GM18517 (cell line): ENCODE data around the gene TIMP2.
"Not testable (repeated sequence)": the region's sequence is repeated elsewhere in the genome, so short reads cannot be mapped to it uniquely, and the experiment has no call there.

Experiments
- ATAC-seq: cut with Tn5 transposase; IDR thresholded peaks from one replicate; pipeline ENCODE4 v1.9.1; 2021; ENCODE audit warnings: mild to moderate bottlenecking, moderate library complexity; ENCODE audit not compliant: unreplicated experiment

TIMP2 gene

GRCh38 chr17:78891406-78892061 is 33.7 kb downstream of the TIMP2 start:
- ATAC-seq, result no peak

DNA sequence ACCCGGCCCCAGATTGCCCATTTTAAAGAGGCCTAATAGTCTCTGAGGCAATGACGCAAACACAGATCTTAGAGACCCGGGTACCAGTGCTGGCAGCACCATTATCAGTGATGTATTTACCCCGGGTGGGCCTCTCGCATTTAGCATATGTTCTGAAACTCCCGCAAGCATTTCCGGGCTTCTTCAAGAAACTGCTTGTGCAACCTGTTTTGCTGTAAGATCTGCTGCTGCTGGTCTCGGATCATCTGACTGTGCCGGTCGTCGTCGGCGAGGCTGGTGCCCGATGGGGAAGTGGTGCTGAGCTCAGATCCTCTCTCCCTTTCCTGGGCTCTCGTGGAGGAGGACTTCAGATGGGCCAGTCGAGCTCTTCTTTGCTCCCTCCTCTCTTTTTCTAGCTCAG is 34.7 kb downstream of the TIMP2 start:
- ATAC-seq, result no peak

DNA sequence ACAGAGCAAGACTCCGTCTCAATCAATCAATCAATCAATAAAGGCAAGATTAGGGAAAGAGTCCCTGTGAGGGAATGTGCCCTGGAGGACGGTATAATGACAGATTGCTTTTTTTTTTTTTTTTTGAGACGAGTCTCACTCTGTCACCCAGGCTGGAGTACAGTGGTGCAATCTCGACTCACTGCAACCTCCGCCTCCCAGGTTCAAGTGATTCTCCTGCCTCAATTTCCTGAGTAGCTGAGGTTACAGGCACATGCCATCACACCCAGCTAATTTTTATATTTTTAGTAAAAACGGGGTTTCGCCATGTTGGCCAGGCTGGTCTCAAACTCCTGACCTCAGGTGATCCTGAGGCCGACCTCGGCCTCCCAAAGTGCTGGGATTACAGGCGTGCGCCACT is 35.1 kb downstream of the TIMP2 start:
- not testable (repeated sequence) for ATAC-seq

- ATAC-seq, result no peak
Measured at GRCh38 chr17:78889531-78889930, 35.7 kb downstream of the TIMP2 start.

DNA sequence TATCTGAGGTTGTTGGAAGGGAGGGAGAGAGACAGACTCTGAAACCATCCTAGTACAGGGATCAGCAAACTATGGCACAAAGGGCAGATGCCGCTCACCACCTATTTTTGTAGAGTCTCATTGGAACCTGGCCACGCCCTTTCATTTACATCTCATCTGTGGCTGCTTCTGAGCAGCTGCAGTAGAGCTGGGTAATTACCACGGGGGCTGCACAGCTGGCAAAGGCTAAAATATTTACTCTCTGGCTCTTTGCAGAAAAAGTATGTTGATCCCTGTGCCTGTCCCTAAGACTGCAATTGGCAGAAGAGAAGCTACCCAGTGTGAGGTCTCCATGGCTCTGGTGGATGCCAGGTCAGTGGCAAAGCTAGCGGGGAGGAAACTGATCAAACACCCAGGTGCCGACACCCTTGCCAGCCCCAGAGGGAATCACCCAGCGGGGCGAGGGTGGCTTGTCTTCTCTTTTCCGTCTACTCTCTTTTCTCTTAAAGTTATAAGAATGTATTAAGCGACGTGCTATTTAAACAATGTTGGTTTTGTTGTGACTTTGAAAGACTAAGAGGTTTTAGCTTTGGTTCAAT is 36.2 kb downstream of the TIMP2 start:
- ATAC-seq, result no peak

DNA sequence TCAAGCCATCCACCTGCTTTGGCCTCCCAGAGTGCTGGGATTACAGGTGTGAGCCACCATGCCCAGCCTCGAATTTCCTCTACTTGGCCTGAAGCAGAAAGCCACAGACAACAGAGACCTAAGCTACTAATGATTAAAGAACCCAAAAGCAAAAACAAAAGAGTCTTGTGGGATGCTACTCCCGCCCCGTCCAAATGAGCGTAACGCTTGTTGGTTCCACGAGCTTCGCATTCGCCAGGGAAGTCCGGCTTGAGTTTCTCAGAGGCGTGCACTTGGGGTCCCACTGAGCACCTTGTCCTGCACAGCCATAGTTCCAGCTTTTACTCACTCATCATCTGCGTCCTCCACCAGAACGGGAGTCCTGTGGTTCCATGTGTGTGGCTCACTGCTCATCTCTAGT is 38.2 kb downstream of the TIMP2 start:
- no peak for ATAC-seq

GRCh38 chr17:78885956-78886355 is 39.2 kb downstream of the TIMP2 start:
- ATAC-seq, result no peak

- ATAC-seq, result no peak
Measured at GRCh38 chr17:78884876-78885667, 40.1 kb downstream of the TIMP2 start.

- no peak for ATAC-seq
Measured at GRCh38 chr17:78884148-78884825, 40.9 kb downstream of the TIMP2 start.

DNA sequence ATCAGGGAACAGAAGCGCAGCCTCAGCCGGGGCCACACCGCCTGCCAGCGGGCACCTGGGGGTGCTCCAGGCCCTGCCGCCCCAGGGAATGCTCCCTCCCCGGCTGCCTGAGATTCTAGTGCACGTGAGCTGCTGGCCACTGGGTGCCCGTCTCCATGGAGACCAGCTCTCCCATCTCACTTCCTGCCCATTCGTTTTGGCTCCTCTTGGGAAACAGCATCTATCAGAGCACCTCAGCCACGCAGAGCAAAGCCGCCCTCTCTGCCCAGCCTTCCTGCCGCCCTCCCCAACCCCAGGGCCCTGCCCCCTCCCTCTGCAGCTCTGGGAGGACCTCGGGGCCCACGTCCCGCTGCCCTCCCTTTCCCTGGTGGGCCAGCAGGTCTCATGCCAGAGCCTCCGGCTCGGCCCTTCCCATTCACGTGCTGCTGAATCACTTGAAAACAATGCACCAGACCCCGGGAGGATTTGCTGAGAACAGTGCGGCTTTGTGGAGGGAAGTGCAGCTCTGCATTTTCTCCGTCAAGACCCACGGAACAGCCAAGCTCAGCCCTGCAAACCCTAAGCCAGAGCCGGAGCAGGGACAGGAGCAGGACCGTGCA is 41.6 kb downstream of the TIMP2 start:
- no peak for ATAC-seq

DNA sequence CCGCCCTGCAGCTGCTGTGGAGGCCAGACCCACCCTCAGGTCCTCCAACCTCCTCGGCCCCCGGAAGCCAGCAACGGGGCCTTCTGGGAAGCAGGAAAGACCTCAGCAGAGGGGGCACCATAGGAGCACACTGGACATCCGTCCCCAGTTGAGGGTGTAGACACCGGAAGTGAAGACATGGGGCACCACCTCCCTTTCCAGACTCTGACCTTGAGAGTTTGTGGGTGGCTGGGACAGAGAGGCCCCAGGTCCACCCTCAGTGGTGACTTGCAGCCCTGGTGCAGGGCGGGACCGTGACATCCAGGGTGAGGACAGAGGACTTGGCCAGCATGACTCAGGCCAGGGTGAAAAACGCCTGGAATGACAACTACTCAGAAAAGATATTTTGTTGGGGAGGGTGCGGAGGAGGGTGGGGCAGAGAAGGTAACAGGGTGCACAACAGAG is 42.1 kb downstream of the TIMP2 start:
- no peak for ATAC-seq

DNA sequence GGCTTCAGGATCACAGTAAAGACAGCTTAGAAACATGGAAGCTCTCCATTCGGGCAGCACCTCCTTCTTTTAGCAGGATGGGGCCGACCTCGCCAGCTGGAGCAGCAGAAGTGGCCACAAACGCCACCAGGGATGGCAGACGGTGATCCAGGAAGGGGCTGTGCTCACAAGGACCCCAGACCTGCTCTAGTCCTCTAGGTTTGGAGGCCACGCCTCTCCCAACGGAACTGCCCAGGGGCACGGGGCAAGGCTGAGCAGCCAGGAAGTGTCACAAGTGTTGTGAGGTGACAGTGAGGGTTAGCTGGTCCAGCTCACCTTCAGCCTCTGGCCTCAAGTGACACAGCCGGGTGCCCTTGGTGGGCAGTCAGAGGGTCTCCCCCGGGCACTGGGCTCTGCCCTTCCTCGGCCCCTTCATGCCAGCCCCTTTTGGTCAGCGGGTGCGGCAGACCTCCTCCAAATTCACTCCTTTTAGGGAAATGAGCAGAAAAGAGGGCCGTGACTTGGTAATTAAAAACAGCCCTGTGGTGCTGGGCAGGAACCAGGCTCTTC is 42.6 kb downstream of the TIMP2 start:
- ATAC-seq, result no peak

DNA sequence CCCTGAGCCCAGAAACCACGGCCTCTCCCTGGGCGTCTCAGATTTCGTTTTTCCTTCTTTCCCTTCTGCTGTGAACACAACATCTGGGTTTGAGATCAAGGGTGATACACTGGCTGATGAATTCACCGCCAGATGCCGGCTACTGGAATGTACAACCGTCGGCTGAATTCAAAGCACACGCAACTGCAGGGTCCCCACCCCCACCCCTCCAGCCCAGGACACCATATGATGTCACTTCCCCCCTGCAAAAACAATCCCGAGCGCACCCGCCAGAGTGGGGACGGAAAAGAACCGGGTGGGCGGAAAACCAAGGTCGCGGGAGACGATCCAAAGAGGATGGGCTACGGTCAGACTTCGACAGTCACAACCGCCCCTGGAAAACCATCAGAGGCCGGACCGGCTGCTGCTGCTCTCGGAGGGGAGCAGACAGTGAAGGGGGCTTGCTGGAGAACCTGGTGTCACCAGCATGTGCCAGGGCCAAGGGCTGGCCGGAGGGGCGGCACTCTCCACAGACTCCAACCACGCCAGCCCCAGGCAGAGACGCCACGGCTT is 45.5 kb downstream of the TIMP2 start:
- no peak for ATAC-seq

GRCh38 chr17:78878871-78879527 is 46.2 kb downstream of the TIMP2 start:
- ATAC-seq, result no peak

GRCh38 chr17:78878261-78878660 is 46.9 kb downstream of the TIMP2 start:
- no peak for ATAC-seq

- ATAC-seq, result not testable (repeated sequence)
Measured at GRCh38 chr17:78876954-78877517, 48.2 kb downstream of the TIMP2 start.

- ATAC-seq, result no peak
Measured at GRCh38 chr17:78876094-78876597, 49.0 kb downstream of the TIMP2 start.

GRCh38 chr17:78875363-78876093 is 49.7 kb downstream of the TIMP2 start:
- ATAC-seq, result no peak
